Fibroblast of pulmonary artery (primary cell): ENCODE measurements around the gene THOC6.

Experiments used
- DNase-seq: peaks from one replicate; pipeline ENCODE4 v3.0.0-alpha.2; 2010; ENCODE audit warnings: low read depth
- H3K4me3 ChIP-seq: replicated peaks from 2 replicates; pipeline ENCODE4 v1.5.1; 2011; ENCODE audit warnings: low read depth, mild to moderate bottlenecking, control low read depth, low read length, moderate library complexity
- CTCF ChIP-seq: IDR thresholded peaks from 2 replicates; pipeline ENCODE4 v1.5.1; 2011; ENCODE audit warnings: mild to moderate bottlenecking, control low read depth, low read length, inconsistent platforms; ENCODE audit errors: missing control alignments

The THOC6 gene

GRCh38 chr16:3030222-3031212 is 6.7 kb downstream of the THOC6 start:
- no peak for TF ChIP-seq CTCF
- H3K4me3 ChIP-seq, result no peak overlapping the region
- DNase-seq, result no peak

GRCh38 chr16:3032624-3033023 is 8.8 kb downstream of the THOC6 start:
- no peak for TF ChIP-seq CTCF
- no peak overlapping the region for H3K4me3 ChIP-seq

GRCh38 chr16:3035289-3035971 is 11.6 kb downstream of the THOC6 start:
- no peak for TF ChIP-seq CTCF
- no peak overlapping the region for H3K4me3 ChIP-seq

More at GRCh38 chr16:3032624-3033023, 8.8 kb downstream of the THOC6 start:
- no peak for DNase-seq

GRCh38 chr16:3035972-3036725 is 12.3 kb downstream of the THOC6 start:
- TF ChIP-seq CTCF, result no peak
- DNase-seq, result no peak
- no peak overlapping the region for H3K4me3 ChIP-seq

More at GRCh38 chr16:3035289-3035971, 11.6 kb downstream of the THOC6 start:
- DNase-seq, result no peak

GRCh38 chr16:3036726-3037315 is 13.0 kb downstream of the THOC6 start, which contains the start of gene BICDL2:
TSS of gene BICDL2 (minus strand) at chr16:3036944. CDS start at chr16:3035496, 1,448 bp downstream.
- no peak for DNase-seq
- TF ChIP-seq CTCF, result no peak
- H3K4me3 ChIP-seq, result no peak within 1 kb of the TSS

GRCh38 chr16:3038256-3038655 is 14.4 kb downstream of the THOC6 start:
- no peak for TF ChIP-seq CTCF
- peak; percentile 18 for DNase-seq
- no peak overlapping the region for H3K4me3 ChIP-seq
